GM21423 (cell line): Measurements from ENCODE around the gene TMUB1.
A peak's percentile ranks its signal among the peaks of the same experiment; 100 is the strongest.

Experiments used
- ATAC-seq: cut with Tn5 transposase; IDR thresholded peaks from one replicate; pipeline ENCODE4 v1.9.1; 2021; ENCODE audit warnings: mild to moderate bottlenecking, moderate library complexity; ENCODE audit not compliant: unreplicated experiment

Gene TMUB1

DNA sequence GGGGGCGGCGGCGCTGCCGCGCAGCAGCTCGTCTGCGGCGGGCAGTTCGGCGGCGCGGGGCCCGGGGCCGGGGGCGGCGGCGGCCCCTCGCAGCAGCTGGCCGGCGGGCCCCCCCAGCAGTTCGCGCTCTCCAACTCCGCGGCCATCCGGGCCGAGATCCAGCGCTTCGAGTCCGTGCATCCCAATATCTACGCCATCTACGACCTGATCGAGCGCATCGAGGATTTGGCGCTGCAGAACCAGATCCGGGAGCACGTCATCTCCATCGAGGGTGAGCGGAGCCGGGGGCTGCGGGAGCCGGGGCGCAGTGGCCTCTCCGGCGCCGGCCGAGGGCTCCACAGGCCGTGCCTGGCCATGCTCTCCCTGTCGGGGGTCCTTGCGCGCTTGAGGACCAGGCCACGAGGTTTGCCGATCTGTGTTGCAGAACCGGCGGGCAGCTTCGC lies 3.5 kb upstream of the TMUB1 start:
- ATAC-seq: no peak

- ATAC-seq: peak; percentile 44
Measured at GRCh38 chr7:151085691-151086620, 2.7 kb upstream of the TMUB1 start, which contains the start of gene AGAP3. TSS of gene AGAP3 (plus strand) at chr7:151086475. CDS start at chr7:151086742, 267 bp downstream.

DNA sequence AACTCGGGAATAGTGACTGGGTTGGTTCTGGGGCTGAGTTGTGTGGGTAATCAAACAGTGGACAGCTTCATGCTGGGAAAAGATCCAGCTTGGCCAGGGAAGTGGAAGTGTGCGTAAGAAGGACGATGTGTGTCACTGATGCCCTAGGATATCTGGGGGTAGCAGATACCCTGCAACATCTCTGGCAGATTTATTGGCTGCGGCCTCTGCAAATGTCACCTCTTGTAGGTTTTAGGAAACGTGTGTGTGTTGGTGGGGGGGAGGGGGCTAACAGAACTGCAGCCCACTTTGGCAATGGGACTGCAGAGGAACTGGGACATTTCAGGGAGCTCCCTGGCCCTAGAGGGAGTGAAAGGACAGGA lies 2.0 kb upstream of the TMUB1 start:
- no peak for ATAC-seq

GRCh38 chr7:151083824-151084160 lies 499 bp upstream of the TMUB1 start:
- no peak for ATAC-seq

- no peak for ATAC-seq
Measured at GRCh38 chr7:151082141-151083070, 887 bp downstream of the TMUB1 start.

- no peak for ATAC-seq
Measured at GRCh38 chr7:151081170-151082101, 1.9 kb downstream of the TMUB1 start.

DNA sequence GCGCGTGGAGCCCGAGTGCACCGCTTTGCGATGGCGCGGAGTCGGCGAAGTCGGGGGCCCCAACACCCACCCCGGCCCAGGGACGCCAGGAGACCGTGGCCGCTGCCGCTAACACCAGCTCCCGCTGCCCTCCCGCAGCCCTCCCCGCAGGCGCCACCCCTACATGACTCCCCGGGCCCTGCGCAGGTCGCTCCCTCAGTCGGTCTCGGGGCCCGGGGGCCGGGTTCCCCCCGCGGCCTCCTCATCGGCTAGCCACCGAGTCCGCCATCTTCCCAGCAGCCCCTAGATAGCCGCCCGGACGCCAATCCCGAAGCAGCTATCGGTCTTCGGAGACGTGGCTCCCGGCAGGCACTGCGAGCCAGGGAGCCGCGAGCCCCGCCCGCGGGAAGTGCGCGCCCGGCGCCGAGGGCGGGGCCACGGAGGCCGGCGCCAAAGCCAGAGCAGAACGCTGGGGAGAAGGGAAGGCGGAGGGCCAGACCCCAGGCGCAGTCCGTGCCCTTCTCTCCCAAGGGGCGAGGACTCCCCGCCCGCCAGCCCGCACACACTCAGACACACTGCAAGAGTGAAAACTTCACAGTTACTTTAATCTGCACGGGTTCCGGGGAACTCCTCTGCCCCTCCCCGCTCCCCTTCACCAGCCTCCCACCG lies 2.6 kb downstream of the TMUB1 start, which contains the start of gene FASTK:
FASTK (minus strand) TSS at position 288 of the 648 bp plus-strand sequence; CDS start at position 245, 43 bp downstream.
- ATAC-seq: peak; percentile 70

DNA sequence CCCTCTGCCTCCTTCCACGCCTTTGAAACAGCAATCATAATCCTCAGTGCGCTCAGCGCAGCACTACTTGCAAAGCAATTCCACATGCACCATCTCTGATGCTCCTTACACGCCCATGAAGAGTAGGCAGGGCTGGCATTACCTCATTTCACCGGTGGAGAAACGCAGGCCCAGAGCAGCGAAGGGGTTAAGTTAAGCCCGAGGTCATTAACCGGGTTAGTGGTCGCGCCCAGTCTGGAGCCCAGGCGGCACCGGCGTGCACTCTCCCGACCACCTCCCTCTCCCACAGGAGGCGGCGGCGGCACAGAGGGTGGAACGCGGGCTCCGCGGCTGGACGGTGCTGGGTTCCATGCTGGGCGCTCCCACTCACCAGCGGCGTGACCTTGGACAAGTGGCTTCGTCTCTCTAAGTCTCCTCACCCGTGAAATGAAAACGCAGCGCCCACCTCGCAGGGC lies 3.2 kb downstream of the TMUB1 start:
- no peak for ATAC-seq

GRCh38 chr7:151079199-151079910 lies 3.9 kb downstream of the TMUB1 start:
- no peak for ATAC-seq

DNA sequence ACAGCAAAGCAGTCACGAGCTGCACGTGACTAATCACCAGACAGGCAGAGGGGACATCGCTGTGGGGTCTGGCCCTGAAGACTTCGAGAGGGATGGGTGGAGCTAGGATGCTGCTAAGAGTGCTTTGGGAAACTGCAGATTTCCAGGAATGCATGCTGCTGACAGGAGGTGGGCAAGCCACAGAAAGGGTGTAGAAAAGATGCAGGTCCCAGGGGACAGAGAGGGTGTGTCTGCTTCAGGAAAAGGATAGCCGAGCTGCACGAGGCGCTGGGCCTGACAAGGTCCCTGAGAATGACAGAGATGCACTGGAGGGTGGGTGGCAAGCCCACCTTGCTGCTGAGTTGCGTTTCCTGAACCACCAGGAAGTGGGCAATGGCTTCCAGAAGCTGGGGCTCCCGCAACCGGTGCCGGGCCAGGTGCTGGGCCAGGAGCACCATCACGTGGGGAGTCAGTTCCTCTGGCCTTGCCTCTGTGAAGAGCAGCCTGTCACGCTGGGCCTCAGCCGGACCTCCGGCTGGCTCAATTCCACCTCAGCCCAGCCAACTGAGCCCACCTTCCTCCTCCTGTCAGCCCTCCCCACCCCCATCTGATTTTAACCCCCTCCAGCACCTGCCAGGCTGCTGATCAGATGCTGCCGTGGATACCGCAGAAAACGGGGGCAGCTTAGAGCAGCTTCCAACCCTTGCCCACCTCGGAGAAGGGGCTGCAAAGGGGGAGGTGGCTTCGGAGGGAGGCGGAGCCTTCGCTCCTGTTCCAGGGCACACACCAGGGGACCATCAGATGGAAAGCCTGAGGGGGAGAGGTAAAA lies 4.9 kb downstream of the TMUB1 start:
- no peak for ATAC-seq

GRCh38 chr7:151077705-151078232 lies 5.5 kb downstream of the TMUB1 start:
- no peak for ATAC-seq

DNA sequence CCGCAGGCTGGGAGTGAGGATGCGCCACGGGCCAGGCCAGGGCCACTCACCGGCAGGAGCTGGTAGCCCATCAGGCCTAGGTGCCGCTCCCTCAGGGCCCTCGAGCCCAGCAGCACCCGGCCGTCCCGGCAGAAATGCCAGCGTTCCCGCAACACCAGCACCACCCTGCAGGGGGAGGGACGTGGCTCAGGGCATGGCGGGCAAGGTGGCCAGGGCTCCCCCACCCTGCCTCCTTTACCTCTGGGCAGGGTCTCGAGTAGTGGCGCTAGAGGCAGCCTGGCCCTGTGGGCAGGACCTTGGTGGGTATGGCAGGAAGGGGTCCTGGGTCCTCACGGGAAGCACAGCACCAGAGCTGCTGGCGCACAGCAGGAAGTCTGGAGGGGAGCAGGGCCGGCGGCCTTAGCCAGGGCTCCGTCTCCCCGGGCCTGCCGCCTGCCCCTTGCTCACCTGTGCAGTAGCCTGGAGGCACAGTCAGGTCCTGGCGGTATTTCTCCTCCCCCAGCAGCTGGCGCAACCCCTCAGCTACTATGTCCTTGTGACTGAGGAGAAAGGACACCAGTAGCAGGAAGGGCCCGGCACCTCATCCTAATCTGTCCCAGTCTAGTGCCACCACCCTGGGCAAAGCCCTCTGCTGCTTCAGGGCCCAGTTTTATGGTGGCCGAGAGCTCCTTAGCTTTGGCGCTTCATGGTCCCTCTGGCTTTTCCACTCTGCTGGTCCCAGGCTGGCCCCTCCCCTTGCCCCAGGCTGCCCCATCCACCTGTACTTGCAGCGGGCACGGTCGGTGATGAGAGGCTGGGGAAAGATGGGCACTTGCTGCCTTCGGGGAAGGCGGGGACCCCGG lies 6.2 kb downstream of the TMUB1 start:
- no peak for ATAC-seq

DNA sequence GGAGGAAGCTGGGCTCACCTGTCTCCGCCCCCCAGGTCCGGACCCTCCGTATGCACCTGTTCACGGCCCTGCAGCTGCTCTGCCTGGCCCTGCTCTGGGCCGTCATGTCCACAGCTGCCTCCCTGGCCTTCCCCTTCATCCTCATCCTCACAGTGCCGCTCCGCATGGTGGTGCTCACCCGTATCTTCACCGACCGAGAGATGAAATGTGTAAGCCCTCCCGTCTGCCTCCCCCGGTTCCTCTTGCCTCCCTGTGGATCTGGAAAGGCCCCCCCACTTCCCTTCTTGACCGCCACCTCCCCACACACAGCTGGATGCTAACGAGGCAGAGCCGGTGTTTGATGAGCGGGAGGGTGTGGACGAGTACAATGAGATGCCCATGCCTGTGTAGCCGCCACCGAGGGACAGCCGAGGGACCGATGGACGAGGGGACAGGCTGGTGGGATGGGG lies 7.3 kb downstream of the TMUB1 start:
- ATAC-seq: no peak

DNA sequence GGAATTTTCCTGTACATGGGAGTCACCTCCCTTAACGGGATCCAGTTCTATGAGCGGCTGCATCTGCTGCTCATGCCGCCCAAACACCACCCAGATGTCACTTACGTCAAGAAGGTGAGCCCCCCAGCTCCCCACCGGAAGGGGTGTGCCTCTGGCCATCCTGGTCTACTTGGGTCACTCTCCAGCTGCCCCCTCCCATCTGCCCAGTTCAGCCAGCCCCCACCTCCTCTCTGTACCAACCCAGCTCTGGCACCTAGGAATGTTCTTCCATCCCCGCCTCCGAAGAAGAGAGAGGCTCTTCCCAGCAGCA lies 7.7 kb downstream of the TMUB1 start:
- no peak for ATAC-seq

DNA sequence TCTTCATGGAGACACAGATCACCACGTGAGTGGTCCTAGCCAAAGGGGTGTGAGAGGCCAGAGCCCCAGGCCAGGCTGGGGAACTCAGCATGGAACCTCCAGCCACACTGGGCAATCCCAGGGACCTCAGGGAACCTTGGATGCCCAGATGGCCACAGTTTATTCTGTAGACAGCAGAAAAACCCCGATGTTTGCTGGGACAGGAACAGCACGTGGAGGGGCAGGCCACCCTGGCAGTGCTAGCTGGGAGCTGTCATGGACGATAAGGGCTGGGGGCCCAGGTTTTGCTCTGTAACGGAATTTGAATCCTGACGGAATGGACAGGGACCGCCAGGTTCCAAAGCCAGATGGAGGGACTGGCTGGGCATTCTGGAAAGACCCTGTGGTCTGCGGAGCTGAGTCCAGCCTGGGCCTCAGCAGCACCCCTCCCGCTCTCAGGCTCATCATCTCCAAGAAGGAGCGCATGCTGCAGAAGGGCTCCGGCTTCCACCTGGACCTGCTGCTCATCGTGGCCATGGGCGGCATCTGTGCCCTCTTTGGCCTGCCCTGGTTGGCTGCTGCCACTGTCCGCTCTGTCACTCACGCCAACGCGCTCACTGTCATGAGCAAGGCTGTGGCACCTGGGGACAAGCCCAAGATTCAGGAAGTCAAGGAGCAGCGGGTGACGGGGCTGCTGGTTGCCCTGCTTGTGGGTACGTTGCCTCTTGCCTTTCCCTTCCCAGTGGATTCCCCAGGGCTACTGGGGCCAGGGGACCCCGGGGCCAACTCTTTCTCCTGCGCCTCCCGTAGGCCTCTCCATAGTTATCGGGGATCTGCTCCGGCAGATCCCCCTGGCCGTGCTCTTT lies 8.3 kb downstream of the TMUB1 start:
- no peak for ATAC-seq

DNA sequence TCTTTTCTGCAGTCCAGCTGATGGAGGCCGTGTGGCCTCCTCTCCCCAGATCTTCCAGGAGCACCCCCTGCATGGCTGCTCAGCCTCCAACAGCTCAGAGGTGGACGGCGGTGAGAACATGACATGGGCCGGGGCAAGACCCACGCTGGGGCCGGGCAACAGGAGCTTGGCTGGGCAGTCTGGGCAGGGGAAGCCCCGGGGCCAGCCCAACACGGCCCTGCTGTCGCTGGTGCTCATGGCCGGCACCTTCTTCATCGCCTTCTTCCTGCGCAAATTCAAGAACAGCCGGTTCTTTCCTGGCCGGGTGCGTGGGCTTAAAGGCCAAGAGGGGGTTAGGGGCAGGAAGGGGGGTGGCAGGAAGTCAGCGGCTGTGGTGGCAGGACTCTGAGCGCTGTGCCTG lies 9.3 kb downstream of the TMUB1 start:
- ATAC-seq: no peak
